Medulla oblongata (tissue), 1 donor: ENCODE measurements around the gene NCCRP1.
"Not testable (repeated sequence)": the region's sequence is repeated elsewhere in the genome, so short reads cannot be mapped to it uniquely, and the experiment has no call there.

ENCODE experiments used
- DNase-seq: peaks from one replicate; pipeline ENCODE4 v3.0.0-alpha.2; 2015; ENCODE audit errors: extremely low spot score

The NCCRP1 gene

DNA sequence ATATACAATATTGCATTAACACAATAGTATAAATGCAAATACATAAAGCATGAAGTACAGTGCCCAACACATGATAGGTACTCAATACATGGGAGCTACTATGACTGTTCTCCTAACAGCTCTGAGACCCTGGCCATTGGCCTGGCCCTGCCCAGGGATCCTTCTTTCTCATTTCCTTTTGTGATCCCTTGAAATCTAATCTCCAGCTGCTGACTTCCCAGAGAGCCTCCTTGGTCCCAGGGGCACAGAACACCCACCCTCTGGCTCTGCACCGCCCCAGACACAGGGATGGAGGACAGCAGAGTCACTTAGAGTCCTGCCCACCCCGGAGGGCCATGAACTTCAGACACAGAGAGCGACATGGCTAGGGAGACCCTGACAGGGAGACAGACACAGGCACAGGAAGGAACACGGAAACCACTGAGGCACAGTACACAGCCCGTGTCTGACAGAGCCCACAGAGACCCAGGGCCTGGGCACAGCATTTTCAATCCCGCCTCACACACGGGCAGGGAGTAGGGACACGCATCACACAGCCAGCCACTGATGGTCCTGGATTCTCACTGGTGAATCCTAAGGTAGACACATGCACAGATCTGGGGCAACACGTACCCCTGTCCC, 11.5 kb downstream of the NCCRP1 start:
- no peak for DNase-seq

GRCh38 chr19:39209196-39209595, 12.4 kb downstream of the NCCRP1 start:
- DNase-seq = no peak

- DNase-seq = no peak
These were observed 15.1 kb downstream of the NCCRP1 start for GRCh38 chr19:39211731-39212374.

DNA sequence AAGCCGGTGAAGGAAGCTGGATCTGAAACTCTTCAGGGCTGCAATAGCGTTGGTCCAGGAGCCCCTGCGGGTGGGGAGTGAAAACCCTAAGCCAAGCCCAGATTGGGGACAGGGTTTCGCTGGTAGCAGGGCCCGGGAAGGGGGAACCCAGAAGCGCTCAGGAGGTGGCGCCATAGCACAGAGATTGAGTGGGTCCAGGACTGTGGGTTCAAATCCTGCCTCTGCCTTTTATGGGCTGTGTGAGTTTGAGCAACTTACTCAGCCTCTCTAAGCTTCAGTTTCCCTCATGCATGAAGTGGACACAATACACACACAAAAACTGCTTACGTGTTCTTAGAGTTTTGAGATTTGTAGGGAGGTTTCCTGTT, 15.6 kb downstream of the NCCRP1 start:
- DNase-seq = no peak

- DNase-seq = not testable (repeated sequence)
These were observed 18.6 kb downstream of the NCCRP1 start for GRCh38 chr19:39215323-39215722.

GRCh38 chr19:39217094-39217493, 20.3 kb downstream of the NCCRP1 start:
- no peak for DNase-seq

DNA sequence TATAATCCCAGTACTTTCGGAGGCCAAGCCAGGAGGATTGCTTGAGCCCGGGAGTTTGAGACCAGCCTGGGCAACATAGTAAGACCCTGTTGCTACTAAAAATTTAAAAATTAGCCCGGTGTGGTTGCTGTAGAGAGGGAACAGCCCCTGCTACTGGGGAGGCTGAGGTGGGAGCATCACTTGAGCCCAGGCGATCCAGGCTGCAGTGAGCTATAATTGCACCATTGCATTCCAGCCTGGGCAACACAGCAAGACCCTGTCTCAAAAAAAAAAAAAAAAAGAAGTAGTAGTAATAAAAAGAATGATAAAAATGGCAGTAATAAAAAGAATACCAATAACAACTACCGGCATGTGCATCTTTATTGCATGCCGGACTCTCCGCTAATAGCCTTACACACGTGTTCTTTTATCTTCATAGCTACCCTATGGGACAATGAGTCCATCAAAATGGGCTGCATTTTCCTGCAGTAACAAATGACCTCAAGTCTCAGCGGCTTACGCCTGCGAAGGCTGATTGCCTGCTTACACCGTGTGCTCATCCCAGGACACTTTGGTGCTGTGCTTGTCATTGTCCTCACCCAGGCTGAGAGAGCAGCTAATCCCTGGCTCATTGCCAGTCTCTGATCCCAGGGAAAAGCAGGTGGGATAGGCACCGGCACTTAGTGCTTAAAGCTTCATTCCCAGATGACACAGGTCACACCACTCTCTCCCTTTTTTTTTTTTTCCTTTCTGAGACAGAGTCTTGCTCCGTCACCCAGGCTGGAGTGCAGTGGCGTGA, 21.7 kb downstream of the NCCRP1 start:
- no peak for DNase-seq

DNA sequence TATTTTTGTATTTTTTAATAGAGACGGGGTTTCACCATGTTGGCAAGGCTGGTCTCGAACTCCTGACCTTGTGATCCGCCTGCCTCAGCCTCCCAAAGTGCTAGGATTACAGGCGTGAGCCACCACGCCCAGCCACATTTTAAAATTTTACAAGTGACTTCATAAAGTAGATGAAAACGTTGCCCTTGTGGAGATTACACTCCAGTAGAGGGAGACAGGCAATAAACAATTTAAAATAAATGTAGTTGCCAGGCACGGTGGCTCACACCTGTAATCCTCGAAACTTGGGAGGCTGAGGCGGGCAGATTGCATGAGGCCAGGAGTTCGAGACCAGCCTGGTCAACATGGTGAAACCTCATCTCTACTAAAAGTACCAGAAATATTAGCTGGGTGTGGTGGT, 22.3 kb downstream of the NCCRP1 start:
- DNase-seq = not testable (repeated sequence)

GRCh38 chr19:39223703-39224279, 27.0 kb downstream of the NCCRP1 start:
- no peak for DNase-seq

DNA sequence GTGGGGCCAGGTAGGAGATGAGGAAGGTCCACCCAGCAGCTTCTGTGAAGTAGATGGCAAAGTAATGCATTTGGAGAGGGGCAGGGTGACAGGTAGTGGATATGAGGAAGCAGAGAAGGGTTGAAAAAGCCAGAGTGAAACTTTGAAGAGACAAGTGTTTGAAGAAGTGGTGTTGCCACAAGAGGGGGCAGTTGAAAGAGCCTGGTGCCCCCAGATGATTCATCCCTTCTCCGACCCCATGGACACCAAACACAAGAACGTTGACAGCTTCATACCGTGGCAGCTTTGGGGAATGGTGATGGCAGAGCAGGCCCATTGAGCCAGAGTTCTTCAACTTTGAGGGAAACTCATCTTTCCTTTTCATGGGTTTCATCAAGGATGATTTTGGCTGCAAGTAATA, 28.1 kb downstream of the NCCRP1 start:
- DNase-seq = no peak

GRCh38 chr19:39230096-39230764, 33.5 kb downstream of the NCCRP1 start:
- no peak for DNase-seq

- no peak for DNase-seq
These were observed 35.9 kb downstream of the NCCRP1 start for GRCh38 chr19:39232708-39233107.

DNA sequence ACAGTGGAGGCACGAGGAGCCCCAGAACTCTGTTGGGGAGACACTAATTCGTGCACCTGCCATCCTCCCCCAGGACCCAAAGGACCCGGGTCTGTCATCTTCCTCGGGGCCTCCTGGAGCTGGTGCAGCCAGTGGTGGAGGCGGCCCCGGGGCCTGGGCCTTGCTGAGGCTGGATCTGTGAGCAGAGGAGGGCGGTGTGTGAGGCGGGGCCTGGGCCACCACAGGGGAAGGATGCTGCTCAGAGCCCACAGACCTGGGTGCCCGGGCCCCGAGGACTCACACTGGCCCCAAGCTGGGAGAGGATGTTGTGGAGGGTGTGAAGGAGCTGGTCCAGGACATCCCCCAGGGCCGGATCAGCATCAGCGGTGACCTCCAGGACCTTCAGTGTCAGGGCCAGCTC, 39.8 kb downstream of the NCCRP1 start:
- DNase-seq = no peak

GRCh38 chr19:39237200-39238184, 40.7 kb downstream of the NCCRP1 start:
- DNase-seq = no peak

DNA sequence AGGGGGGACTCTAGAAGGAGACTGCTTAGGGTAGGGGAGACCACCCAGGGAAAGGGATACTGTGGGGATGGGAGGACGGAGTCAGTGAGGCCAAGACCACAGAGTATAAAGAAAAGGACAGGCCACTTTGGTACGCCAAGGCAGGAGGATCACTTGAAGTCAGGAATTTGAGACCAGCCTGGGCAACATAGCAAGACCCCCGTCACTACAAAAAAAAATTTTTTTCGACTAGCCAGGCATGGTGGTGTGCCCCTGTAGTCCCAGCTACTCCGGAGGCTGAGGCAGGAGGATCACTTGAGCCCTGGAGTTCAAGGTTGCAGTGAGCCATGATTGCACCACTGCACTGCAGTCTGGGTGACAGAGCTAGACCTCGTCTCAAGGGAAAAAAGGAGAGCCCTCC, 41.4 kb downstream of the NCCRP1 start:
- DNase-seq = no peak

DNA sequence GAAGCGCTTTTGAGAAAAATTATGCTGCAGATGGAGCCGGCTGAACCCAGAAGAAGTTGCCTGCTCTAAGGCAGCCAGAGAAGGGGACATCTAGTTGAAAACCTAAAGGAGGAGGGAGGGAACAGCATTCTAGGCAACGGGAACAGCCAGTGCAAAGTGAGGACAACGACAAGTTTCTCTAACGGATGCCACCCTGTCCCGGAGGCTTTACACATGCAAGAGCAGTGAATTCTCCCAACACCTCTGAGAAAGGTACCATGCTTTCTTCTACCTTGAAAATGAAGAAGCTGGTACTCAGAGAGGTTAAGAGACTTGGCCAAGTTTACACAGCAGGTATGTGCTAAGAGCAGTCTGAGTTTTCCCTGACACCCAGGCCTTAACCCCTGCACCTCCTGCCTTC, 42.2 kb downstream of the NCCRP1 start:
- DNase-seq = no peak

GRCh38 chr19:39240421-39240820, 43.7 kb downstream of the NCCRP1 start:
- DNase-seq = no peak

DNA sequence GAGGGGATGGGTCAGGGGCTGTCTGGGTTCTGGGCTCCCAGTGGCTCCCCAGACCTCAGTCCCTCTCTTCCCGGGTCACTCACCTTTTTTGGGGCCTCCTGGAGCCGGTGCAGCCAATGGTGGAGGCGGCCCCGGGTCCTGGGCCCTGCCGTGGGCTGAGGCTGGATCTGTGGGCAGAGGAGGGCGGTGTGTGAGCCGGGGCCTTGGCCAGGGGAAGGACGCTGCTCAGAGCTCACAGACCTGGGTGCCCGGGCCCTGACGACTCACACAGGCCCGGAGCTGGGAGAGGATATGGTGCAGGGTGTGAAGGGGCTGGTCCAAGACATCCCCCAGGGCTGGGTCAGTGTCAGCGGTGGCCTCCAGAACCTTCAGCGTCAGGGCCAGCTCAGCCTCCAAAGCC, 47.0 kb downstream of the NCCRP1 start:
- not testable (repeated sequence) for DNase-seq

DNA sequence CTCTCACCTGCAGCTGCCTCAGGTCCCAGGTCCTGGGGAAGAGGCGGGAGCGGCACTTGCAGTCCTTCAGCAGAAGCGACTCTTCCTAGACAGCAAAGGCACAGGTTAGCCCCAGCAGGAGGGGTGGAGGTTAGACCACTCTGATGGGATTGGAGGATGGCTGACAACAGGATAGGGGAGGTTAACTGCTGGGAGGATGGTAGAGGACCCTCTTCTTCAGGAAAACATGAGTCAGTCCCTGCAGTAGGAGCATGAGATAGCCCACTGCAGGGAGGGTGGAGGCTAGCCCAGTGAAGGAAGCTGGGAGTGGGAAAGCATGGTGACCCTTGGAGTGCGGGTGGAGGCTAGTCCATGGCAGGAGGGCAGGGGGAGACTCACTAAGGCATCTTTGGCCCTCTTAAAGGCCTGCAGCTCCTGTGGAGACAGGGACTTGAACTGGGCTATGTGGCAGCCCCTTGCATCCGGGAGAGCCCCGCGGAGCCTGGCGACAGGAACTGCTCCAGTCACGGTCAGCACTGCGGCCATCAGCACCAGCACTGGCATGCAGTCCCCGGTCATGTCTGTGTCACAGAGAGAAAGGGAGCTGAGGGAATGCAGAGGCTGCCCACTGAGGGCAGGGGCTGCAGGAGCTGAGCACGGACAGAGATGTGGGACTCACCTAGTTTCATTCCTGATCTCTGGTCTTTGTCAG, 47.8 kb downstream of the NCCRP1 start, which contains the start of gene IFNL3:
IFNL3 (minus strand) TSS at position 597 of the 691 bp plus-strand sequence; CDS start at position 558, 39 bp downstream.
- DNase-seq = not testable (repeated sequence)

- DNase-seq = not testable (repeated sequence)
These were observed 48.4 kb downstream of the NCCRP1 start for GRCh38 chr19:39245166-39245565.
